MM.1S (cell line): ENCODE results near the gene CCL28.

Experiments used
- CTCF ChIP-seq: fragments of 300-600 bp; sonication (generic); IDR thresholded peaks from 2 replicates; pipeline ENCODE4 v1.5.1; 2016; ENCODE audit warnings: antibody characterized with exemption, low read length, mixed read lengths
- EZH2 ChIP-seq: fragments of 300-600 bp; sonication (generic); optimal IDR thresholded peaks from 2 replicates; pipeline ENCODE3; 2017; ENCODE audit warnings: low read depth, mild to moderate bottlenecking, antibody characterized with exemption, low read length, mixed read lengths
- EZH2phosphoT487 ChIP-seq: fragments of 300-600 bp; sonication (generic); IDR thresholded peaks from 2 replicates; pipeline ENCODE4 v1.6.1; 2018; ENCODE audit warnings: antibody characterized with exemption, low read length

- TF ChIP-seq CTCF (no peak), EZH2 (no peak), EZH2phosphoT487 (no peak)
Measured at GRCh38 chr5:43357067-43357466, 55.1 kb downstream of the CCL28 start.
